Measurements from ENCODE around the gene OR4K17.
"Not testable (repeated sequence)": the region's sequence is repeated elsewhere in the genome, so short reads cannot be mapped to it uniquely, and the experiment has no call there.

OR4K17 gene

DNA sequence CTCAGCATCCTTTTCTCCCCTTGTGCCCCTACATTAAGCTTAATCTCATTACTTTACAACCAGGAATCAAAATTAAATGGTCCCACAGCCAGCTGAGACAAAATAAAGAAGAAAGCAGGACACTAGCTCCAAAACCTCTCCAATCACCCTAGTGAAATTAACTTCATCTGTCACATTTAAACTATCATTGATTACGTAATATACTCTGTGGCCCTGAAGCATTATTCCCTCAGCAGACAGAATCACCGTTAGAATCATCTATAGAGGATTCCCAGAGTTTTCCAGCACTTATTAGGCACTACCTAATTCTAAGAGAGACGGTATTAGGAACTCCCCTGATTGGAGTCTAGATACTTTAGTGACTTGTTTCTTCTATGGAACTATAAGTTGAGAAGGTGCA is at the start of gene OR4K17:
Gene OR4K17, plus strand, starts transcription at position 302 of the 400 bp plus-strand sequence. CDS start 6,761 bp downstream, outside the sequence.
- no peak for DNase-seq

- DNase-seq: no peak
These were observed 18.5 kb upstream of the OR4K17 start for GRCh38 chr14:20092050-20092449.

DNA sequence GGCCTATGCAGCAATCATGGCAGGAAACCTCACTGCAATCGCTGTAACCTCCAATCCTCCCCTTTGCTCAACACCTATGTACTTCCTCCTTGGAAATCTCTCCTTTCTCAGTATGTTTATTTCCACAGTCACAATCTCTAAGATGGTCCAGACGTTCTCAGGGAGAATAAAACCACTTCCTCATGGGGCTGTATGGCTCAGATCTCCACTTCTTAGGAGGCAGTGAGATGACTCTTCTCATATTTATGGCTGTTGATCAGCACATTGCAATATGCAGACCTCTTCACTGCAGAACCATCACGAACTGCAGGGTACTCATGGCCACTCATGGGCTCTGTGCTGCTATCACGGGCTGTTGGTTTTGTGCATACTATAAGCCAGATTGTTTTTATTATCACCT is 17.1 kb upstream of the OR4K17 start:
- DNase-seq: no peak

DNA sequence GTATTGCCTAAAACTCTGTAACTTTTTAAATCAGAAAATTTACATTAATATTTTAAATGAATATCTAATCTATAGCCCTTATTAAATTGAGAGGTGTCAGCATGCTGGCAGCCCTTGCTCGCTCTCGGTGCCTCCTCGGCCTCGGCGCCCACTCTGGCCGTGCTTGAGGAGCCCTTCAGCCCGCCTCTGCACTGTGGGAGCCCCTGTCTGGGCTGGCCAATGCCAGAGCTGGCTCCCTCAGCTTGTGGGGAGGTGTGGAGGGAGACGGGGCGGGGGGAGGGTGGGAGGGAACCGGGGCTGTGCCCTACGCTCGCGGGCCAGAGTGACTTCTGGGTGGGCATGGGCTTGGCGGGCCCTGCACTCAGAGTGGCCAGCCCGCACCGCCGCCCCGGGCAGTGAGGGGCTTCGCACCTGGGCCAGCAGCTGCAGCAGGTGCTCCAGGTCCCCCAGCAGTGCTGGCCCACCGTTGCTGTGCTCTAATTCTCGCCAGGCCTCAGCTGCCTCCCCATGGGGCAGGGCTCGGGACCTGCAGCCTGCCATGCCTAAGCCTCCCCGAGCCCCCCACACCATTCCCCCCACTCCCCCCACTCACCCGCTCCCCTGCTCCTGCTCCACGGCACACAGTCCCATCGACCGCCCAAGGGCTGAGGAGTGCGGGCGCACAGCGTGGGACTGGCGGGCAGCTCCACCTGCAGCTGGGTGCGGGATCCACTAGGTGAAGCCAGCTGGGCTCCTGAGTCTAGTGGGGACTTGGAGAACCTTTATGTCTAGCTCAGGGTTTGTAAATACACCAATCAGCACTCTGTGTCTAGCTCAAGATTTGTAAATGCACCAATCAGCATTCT is 11.4 kb upstream of the OR4K17 start:
- DNase-seq: not testable (repeated sequence)

GRCh38 chr14:20112321-20112720 is 1.8 kb downstream of the OR4K17 start:
- no peak for DNase-seq

DNA sequence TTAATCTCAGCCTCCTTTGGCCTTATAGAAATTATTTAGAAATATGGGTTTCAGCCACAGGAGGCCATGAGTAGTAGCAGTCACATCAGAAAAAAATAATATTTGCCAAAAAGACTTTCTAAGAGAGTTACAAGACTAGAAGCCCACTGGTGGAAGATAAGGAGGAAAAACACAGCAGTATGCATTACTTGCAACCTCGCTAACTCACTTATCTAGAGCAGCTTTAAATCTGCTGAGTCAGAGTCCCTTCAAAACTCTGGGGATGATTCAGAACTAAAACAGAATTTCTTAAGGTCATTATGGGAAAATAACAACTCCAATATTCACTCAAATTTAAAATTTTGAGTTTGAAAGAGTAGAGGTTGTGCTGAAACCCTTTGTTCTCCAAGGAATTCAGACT is 6.2 kb downstream of the OR4K17 start:
- DNase-seq: no peak

GRCh38 chr14:20118795-20119194 is 8.3 kb downstream of the OR4K17 start:
- DNase-seq: no peak

DNA sequence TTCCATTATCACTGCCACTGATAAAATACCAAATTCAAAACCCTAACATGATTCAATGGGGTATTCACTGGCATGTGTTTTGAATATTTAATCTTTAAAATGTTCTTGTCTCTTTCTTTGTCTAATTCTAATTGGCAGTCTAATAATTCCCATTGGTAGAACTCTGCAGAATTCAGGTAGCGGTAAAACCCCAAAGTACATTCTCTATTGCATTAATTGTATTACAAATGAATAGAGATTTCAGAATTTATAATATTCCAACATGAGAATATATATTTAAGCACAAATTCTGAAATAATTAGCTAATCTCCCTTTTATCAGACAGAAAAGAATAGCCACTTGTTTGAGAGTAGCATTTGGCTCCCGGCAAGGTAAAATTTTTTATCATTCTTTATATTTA is 28.0 kb downstream of the OR4K17 start, which contains the start of gene OR4N5:
Gene OR4N5, plus strand, starts transcription at position 301 of the 400 bp plus-strand sequence. CDS start 4,916 bp downstream, outside the sequence.
- no peak for DNase-seq

GRCh38 chr14:20143911-20144310 is 33.4 kb downstream of the OR4K17 start:
- DNase-seq: no peak

- DNase-seq: no peak
These were observed 34.3 kb downstream of the OR4K17 start for GRCh38 chr14:20144820-20145219.

GRCh38 chr14:20164462-20164861 is 53.9 kb downstream of the OR4K17 start:
- DNase-seq: no peak

- DNase-seq: no peak
These were observed 56.6 kb downstream of the OR4K17 start for GRCh38 chr14:20167091-20167490.

DNA sequence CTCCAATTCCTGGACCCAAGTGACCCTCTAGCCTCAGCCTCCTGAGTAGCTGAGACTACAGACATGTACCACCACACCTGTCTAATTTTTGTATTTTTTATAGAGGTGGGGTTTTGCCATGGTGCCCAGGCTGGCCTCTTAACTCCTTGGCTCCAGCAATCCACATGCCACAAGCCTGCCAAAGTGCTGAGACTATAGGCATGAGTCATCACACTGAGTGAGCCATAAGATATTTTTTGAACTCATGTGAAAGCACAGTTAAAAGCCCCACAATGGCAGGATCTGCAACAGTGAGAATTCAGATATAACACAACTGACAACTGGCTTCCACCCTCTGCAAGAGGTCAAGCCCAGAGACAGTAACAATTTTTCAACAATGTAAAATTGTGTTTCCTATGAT is 59.3 kb downstream of the OR4K17 start:
- DNase-seq: not testable (repeated sequence)

All from stimulated activated naive CD4-positive, alpha-beta T cell (primary cell).